SH-SY5Y (cell line): Measurements from ENCODE around the gene IQCN.

Source experiments
- GATA2 ChIP-seq: IDR thresholded peaks from 2 replicates; pipeline ENCODE4 v1.6.1; 2011; ENCODE audit warnings: mild to moderate bottlenecking, low read depth, low read length
- GATA3 ChIP-seq: IDR thresholded peaks from 2 replicates; pipeline ENCODE4 v1.6.1; 2011; ENCODE audit warnings: low read depth, mild to moderate bottlenecking, low read length, moderate library complexity

DNA sequence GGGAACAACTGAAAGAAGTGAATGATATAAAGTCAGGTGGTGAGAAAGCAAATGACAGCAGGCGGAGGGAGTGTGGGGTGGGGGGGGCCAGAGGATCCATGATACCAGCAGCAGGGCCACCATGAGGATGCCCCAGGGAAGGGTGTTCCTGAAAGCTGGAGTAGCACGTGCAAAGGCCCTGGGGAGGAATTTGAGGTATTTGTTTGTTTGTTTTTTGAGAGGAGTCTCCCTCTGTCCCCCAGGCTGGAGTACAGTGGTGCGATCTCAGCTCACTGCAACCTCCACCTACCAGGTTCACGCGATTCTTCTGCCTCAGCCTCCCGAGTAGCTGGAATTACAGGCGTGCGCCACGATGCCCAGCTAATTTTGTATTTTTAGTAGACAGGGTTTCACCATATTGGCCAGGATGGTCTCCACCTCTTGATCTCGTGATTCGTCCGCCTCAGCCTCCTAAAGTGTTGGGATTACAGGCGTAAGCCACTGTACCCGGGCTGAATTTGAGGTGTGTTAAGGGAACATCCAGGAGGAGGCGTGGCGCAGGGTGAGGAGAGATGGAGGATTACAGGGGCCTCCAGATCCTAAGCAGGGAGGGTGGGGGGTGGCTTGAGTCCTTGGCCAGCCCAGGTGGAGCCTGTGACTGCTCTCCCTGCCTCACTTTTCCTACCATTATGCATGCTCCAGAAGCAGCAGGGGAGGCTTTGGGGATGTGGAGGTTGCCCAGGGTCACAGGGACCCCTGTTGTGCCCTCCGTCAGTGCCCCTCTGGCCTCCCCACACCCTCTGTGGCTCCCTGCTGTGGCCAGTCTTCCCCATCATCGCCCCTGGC is 19.6 kb upstream of the IQCN start:
- TF ChIP-seq GATA2 (no peak), GATA3 (no peak)
